Measurements from ENCODE around the gene UBR2.

Gene UBR2

GRCh38 chr6:42563697-42564505 lies at the start of gene UBR2:
Gene UBR2, plus strand, starts transcription at chr6:42564029. Its CDS starts 291 bp downstream, at chr6:42564320.
- peak; percentile 95 for DNase-seq (ENCODE audit: low spot score)

- no peak for DNase-seq (ENCODE audit: low spot score)
These were observed 49.1 kb upstream of the UBR2 start for GRCh38 chr6:42514745-42515144.

- DNase-seq (ENCODE audit: low spot score) = no peak
These were observed 44.0 kb upstream of the UBR2 start for GRCh38 chr6:42519779-42520178.

GRCh38 chr6:42520786-42521607 lies 42.8 kb upstream of the UBR2 start:
- DNase-seq (ENCODE audit: low spot score) = no peak

- no peak for DNase-seq (ENCODE audit: low spot score)
These were observed 41.8 kb upstream of the UBR2 start for GRCh38 chr6:42522036-42522435.

GRCh38 chr6:42522942-42523814 lies 40.7 kb upstream of the UBR2 start:
- DNase-seq (ENCODE audit: low spot score) = no peak

GRCh38 chr6:42525206-42525605 lies 38.6 kb upstream of the UBR2 start:
- no peak for DNase-seq (ENCODE audit: low spot score)

- DNase-seq (ENCODE audit: low spot score) = no peak
These were observed 37.2 kb upstream of the UBR2 start for GRCh38 chr6:42526616-42527015.

GRCh38 chr6:42527204-42527603 lies 36.6 kb upstream of the UBR2 start:
- DNase-seq (ENCODE audit: low spot score) = no peak

- no peak for DNase-seq (ENCODE audit: low spot score)
These were observed 33.5 kb upstream of the UBR2 start for GRCh38 chr6:42530296-42530695.

- DNase-seq (ENCODE audit: low spot score) = no peak
These were observed 33.1 kb upstream of the UBR2 start for GRCh38 chr6:42530751-42531150.

GRCh38 chr6:42532038-42532669 lies 31.7 kb upstream of the UBR2 start:
- DNase-seq (ENCODE audit: low spot score) = no peak

GRCh38 chr6:42533794-42534193 lies 30.0 kb upstream of the UBR2 start:
- DNase-seq (ENCODE audit: low spot score) = no peak

GRCh38 chr6:42537536-42537935 lies 26.3 kb upstream of the UBR2 start:
- no peak for DNase-seq (ENCODE audit: low spot score)

GRCh38 chr6:42539135-42539534 lies 24.7 kb upstream of the UBR2 start:
- no peak for DNase-seq (ENCODE audit: low spot score)

- no peak for DNase-seq (ENCODE audit: low spot score)
These were observed 18.5 kb upstream of the UBR2 start for GRCh38 chr6:42545226-42545773.

- peak; percentile 91 for DNase-seq (ENCODE audit: low spot score)
These were observed 16.2 kb upstream of the UBR2 start for GRCh38 chr6:42547407-42548329.

- no peak for DNase-seq (ENCODE audit: low spot score)
These were observed 13.6 kb upstream of the UBR2 start for GRCh38 chr6:42550277-42550676.

- no peak for DNase-seq (ENCODE audit: low spot score)
These were observed 12.6 kb upstream of the UBR2 start for GRCh38 chr6:42551217-42551616.

GRCh38 chr6:42552380-42552779 lies 11.4 kb upstream of the UBR2 start:
- DNase-seq (ENCODE audit: low spot score) = no peak
